Testis (tissue), 3 donors: ENCODE measurements around the gene HMCN1. TPM values are rescaled to one million over a fixed set of nuclear protein-coding genes. Genes with fewer than 3 reads are reported as not detected.

Source experiments
- DNase-seq: peaks from one replicate; pipeline ENCODE4 v3.0.0-alpha.2; 2019
- H3K27ac ChIP-seq, 2 donors: fragments of 200-600 bp; sonication (generic); one replicate each; pipeline ENCODE4 v1.5.1; 2019
- H3K27me3 ChIP-seq: fragments of 200-600 bp; sonication (generic); one replicate; pipeline ENCODE4 v1.5.1; 2019
- H3K36me3 ChIP-seq: fragments of 200-600 bp; sonication (generic); one replicate; pipeline ENCODE4 v1.5.1; 2017; ENCODE audit warnings: low read depth; ENCODE audit errors: missing control alignments
- H3K4me1 ChIP-seq: fragments of 200-600 bp; sonication (generic); one replicate; pipeline ENCODE4 v1.5.1; 2019
- H3K4me3 ChIP-seq, 2 donors: fragments of 200-600 bp; sonication (generic); one replicate each; pipeline ENCODE4 v1.5.1; 2017 to 2019
- H3K9me3 ChIP-seq: fragments of 200-600 bp; sonication (generic); one replicate; pipeline ENCODE4 v1.5.1; 2017
- CTCF ChIP-seq, 3 experiments: fragments of 450-650 bp in 2 of 3; fragments of 200-600 bp in 1 of 3; sonication (generic) in 1 of 3; IDR thresholded peaks; one replicate each; pipeline ENCODE4 v1.5.1; 2016 to 2019; ENCODE audit warnings: antibody characterized with exemption in 3 of 3, mild to moderate bottlenecking in 2 of 3, moderate library complexity in 1 of 3
- POLR2A ChIP-seq: fragments of 450-650 bp; IDR thresholded peaks from one replicate; pipeline ENCODE4 v1.6.1; 2017; ENCODE audit warnings: antibody characterized with exemption, mild to moderate bottlenecking, moderate library complexity
- WGBS, 2 donors: methylation state at CpG; one replicate each; pipeline ENCODE4 v1.1.5; 2018; 5-methylcytosine and 5-hydroxymethylcytosine counted together
- intact Hi-C: fragments of 100-400 bp; cut with DNase I; formaldehyde crosslinking; loops from one replicate; pipeline ENCODE4 v1.15.1; 2023; ENCODE audit warnings: low total_unique reads
- polyA plus RNA-seq: library from polyadenylated mRNA; stranded (reverse); fragments of 350-450 nt; fragmentation: Illumina TruSeq; extraction: RNeasy Lipid Tissue Mini Kit (QIAGEN cat#74804); gene quantifications from one replicate; pipeline ENCODE4 v1.2.3, GENCODE V29; 2014; ENCODE audit warnings: low read depth, low replicate concordance; ENCODE audit not compliant: insufficient read depth
- total RNA-seq, 2 donors: library from RNA; depleted of rRNA; stranded (reverse); fragments of >200 nt; gene quantifications; one replicate each; pipeline ENCODE4 v1.2.3, GENCODE V29; 2016

Gene HMCN1
- total and polyA plus RNA-seq, 3 donors from 2014 or later = 5.2 to 6.2 (median 5.7) TPM

- Histone ChIP-seq H3K4me1 (no peaks in the 10 kb centered on the region), H3K27ac (no peak overlapping the region), H3K36me3 (no peaks in the 10 kb centered on the region), H3K4me3 (no peak overlapping the region), H3K27me3 (no peaks in the 10 kb centered on the region), H3K9me3 (no peaks in the 10 kb centered on the region)
- peak; percentile 55 for DNase-seq
- TF ChIP-seq POLR2A (no peak), CTCF (IDR thresholded peaks at IDR 0.05) (peak; percentile 60 to 83 (median 69))
- 48 to 55% methylated on average over 4 of the region's 4 CpGs for WGBS, 2 donors
- intact Hi-C loops = no loop called here
These were observed 478.5 kb downstream of the HMCN1 start for GRCh38 chr1:186212568-186213224.

- no peak for DNase-seq
- H3K4me1 ChIP-seq = no peaks in the 10 kb centered on the region
- no peaks in the 10 kb centered on the region for H3K36me3 ChIP-seq
- no peak overlapping the region for H3K4me3 ChIP-seq
- no peaks in the 10 kb centered on the region for H3K9me3 ChIP-seq
- TF ChIP-seq POLR2A (no peak), CTCF (IDR thresholded peaks at IDR 0.05) (no peak)
- H3K27me3 ChIP-seq = no peaks in the 10 kb centered on the region
- intact Hi-C loops = no loop called here
- WGBS, 2 donors = 55 to 67% methylated on average over 2 of the region's 2 CpGs
- no peak overlapping the region for H3K27ac ChIP-seq
These were observed 479.0 kb downstream of the HMCN1 start for GRCh38 chr1:186213225-186213607.

- Histone ChIP-seq H3K36me3 (no peaks in the 10 kb centered on the region), H3K27ac (no peak overlapping the region), H3K9me3 (no peaks in the 10 kb centered on the region), H3K27me3 (no peaks in the 10 kb centered on the region), H3K4me1 (no peaks in the 10 kb centered on the region), H3K4me3 (no peak overlapping the region)
- DNase-seq = no peak
- no peak for TF ChIP-seq POLR2A
- no peak for TF ChIP-seq CTCF (IDR thresholded peaks at IDR 0.05)
- 75% methylated on average over 1 of the region's 1 CpG for WGBS, 2 donors
- intact Hi-C loops = no loop called here
These were observed 480.6 kb downstream of the HMCN1 start for GRCh38 chr1:186214791-186215190.

GRCh38 chr1:186215636-186216035, 481.4 kb downstream of the HMCN1 start:
- Histone ChIP-seq H3K27ac (no peak overlapping the region), H3K36me3 (no peaks in the 10 kb centered on the region), H3K4me1 (no peaks in the 10 kb centered on the region), H3K4me3 (no peak overlapping the region), H3K27me3 (no peaks in the 10 kb centered on the region), H3K9me3 (no peaks in the 10 kb centered on the region)
- intact Hi-C loops = no loop called here
- TF ChIP-seq POLR2A (no peak), CTCF (IDR thresholded peaks at IDR 0.05) (no peak)
- DNase-seq = no peak

- WGBS, 2 donors = 66 to 76% methylated on average over 5 of the region's 5 CpGs
- no peaks in the 10 kb centered on the region for H3K36me3 ChIP-seq
- no peak overlapping the region for H3K4me3 ChIP-seq
- intact Hi-C loops = no loop called here
- no peaks in the 10 kb centered on the region for H3K4me1 ChIP-seq
- H3K27me3 ChIP-seq = no peaks in the 10 kb centered on the region
- DNase-seq = no peak
- TF ChIP-seq CTCF (IDR thresholded peaks at IDR 0.05) (no peak), POLR2A (no peak)
- H3K9me3 ChIP-seq = no peaks in the 10 kb centered on the region
- no peak overlapping the region for H3K27ac ChIP-seq
These were observed 484.6 kb downstream of the HMCN1 start for GRCh38 chr1:186218654-186219352.
